Measurements from ENCODE around the gene TRAF2.

DNA sequence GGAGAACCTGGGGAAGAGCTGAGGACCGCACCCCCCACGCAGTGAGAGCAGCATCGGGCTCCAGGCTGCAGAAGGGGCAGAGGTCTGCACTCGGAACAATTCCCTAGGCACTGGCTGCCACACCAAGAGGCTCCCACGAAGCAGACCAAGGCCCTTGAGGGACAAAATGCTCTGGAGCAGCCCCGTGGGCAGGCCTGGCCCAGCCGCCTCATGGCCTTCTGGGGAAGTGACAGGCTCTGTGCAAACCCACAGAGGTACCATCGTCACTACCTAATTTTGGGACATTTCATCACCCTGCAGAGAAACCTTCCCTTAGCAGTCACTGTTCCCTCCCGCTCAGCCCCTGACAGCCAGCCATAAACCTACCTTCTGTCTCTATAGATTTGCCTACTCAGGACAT lies 42.3 kb downstream of the TRAF2 start:
- TF ChIP-seq, protein P1, sequence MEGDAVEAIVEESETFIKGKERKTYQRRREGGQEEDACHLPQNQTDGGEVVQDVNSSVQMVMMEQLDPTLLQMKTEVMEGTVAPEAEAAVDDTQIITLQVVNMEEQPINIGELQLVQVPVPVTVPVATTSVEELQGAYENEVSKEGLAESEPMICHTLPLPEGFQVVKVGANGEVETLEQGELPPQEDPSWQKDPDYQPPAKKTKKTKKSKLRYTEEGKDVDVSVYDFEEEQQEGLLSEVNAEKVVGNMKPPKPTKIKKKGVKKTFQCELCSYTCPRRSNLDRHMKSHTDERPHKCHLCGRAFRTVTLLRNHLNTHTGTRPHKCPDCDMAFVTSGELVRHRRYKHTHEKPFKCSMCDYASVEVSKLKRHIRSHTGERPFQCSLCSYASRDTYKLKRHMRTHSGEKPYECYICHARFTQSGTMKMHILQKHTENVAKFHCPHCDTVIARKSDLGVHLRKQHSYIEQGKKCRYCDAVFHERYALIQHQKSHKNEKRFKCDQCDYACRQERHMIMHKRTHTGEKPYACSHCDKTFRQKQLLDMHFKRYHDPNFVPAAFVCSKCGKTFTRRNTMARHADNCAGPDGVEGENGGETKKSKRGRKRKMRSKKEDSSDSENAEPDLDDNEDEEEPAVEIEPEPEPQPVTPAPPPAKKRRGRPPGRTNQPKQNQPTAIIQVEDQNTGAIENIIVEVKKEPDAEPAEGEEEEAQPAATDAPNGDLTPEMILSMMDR (IDR thresholded peaks at IDR 0.05; ENCODE audit: insufficient read depth, low read depth, low read length): no peak
- no peak for TF ChIP-seq EZH2 (IDR thresholded peaks at IDR 0.05; ENCODE audit: insufficient read depth, low read length)

Measured in astrocyte (in vitro differentiated cells and primary cell).